Liver (tissue), 9 donors: ENCODE results near the gene NXPH3. TPM values are rescaled to one million over a fixed set of nuclear protein-coding genes. Genes with fewer than 3 reads are reported as not detected.

Experiments used
- DNase-seq: peaks from one replicate; pipeline ENCODE4 v3.0.0-alpha.2; 2017; ENCODE audit warnings: low spot score
- H3K27ac ChIP-seq, 2 donors: one replicate each; pipeline ENCODE4 v1.7.0; 2013; ENCODE audit warnings: inconsistent platforms in 2 of 2, low read length in 2 of 2, control low read depth in 1 of 2, low read depth in 1 of 2, mild to moderate bottlenecking in 1 of 2
- H3K27me3 ChIP-seq, 4 donors: one replicate each; pipeline versions ENCODE4 v1.6.1 to v1.7.0; 2013; ENCODE audit warnings: low read length in 3 of 4, inconsistent platforms in 1 of 4, mild to moderate bottlenecking in 1 of 4, moderate library complexity in 1 of 4; ENCODE audit not compliant: control insufficient read depth in 4 of 4, insufficient read depth in 4 of 4
- H3K36me3 ChIP-seq, 4 donors: one replicate each; pipeline versions ENCODE4 v1.6.1 to v1.7.0; 2013; ENCODE audit warnings: low read length in 3 of 4, mild to moderate bottlenecking in 3 of 4, low read depth in 1 of 4, moderate library complexity in 1 of 4; ENCODE audit not compliant: control insufficient read depth in 4 of 4, insufficient read depth in 3 of 4
- H3K4me1 ChIP-seq, 4 donors: one replicate each; pipeline versions ENCODE4 v1.6.1 to v1.7.0; 2013; ENCODE audit warnings: low read length in 3 of 4, mild to moderate bottlenecking in 3 of 4, moderate library complexity in 1 of 4; ENCODE audit not compliant: control insufficient read depth in 4 of 4, insufficient read depth in 4 of 4
- H3K4me3 ChIP-seq, 3 donors: one replicate each; pipeline versions ENCODE4 v1.6.1 to v1.7.0; 2013; ENCODE audit warnings: low read length in 3 of 3, control low read depth in 1 of 3, low read depth in 1 of 3, mild to moderate bottlenecking in 1 of 3
- H3K9ac ChIP-seq, 2 donors: one replicate each; pipeline ENCODE4 v1.7.0; 2013; ENCODE audit warnings: low read length in 2 of 2, mild to moderate bottlenecking in 2 of 2, moderate library complexity in 2 of 2, control low read depth in 1 of 2, low read depth in 1 of 2
- H3K9me3 ChIP-seq, 4 donors: one replicate each; pipeline versions ENCODE4 v1.6.1 to v1.7.0; 2013; ENCODE audit warnings: low read length in 3 of 4; ENCODE audit not compliant: control insufficient read depth in 4 of 4
- ATF3 ChIP-seq: IDR thresholded peaks from 2 replicates; pipeline ENCODE4 v1.6.1; 2016; ENCODE audit warnings: antibody characterized with exemption
- CTCF ChIP-seq: fragments of 150-350 bp; IDR thresholded peaks from 2 replicates; pipeline ENCODE4 v1.5.1; 2017; ENCODE audit warnings: improper control_type of control experiment, low read depth, low read length; ENCODE audit not compliant: missing input control
- EGR1 ChIP-seq, 2 donors: IDR thresholded peaks; 2 replicates each; pipeline ENCODE4 v1.6.1; 2016 to 2018; ENCODE audit warnings: antibody characterized with exemption in 2 of 2, low read depth in 2 of 2
- FOXA2 ChIP-seq: IDR thresholded peaks from 2 replicates; pipeline ENCODE4 v1.6.1; 2016; ENCODE audit warnings: antibody characterized with exemption
- GABPA ChIP-seq, 2 donors: IDR thresholded peaks in 1 of 2; conservative IDR thresholded peaks in 1 of 2; 2 replicates each; pipeline ENCODE4 v1.6.1; 2016; ENCODE audit warnings: antibody characterized with exemption in 2 of 2, mild to moderate bottlenecking in 1 of 2, moderate library complexity in 1 of 2
- HNF4A ChIP-seq, 2 donors: conservative IDR thresholded peaks; 2 replicates each; pipeline ENCODE4 v1.6.1; 2016; ENCODE audit warnings: antibody characterized with exemption in 2 of 2, mild to moderate bottlenecking in 2 of 2
- HNF4G ChIP-seq: IDR thresholded peaks from 2 replicates; pipeline ENCODE4 v1.6.1; 2016; ENCODE audit warnings: antibody characterized with exemption
- JUND ChIP-seq, 2 donors: IDR thresholded peaks; 2 replicates each; pipeline ENCODE4 v1.6.1; 2016; ENCODE audit warnings: antibody characterized with exemption in 2 of 2
- MAX ChIP-seq: IDR thresholded peaks from 2 replicates; pipeline ENCODE4 v1.6.1; 2016; ENCODE audit warnings: antibody characterized with exemption
- NR2F2 ChIP-seq: IDR thresholded peaks from 2 replicates; pipeline ENCODE4 v1.6.1; 2016; ENCODE audit warnings: antibody characterized with exemption
- RAD21 ChIP-seq, 2 donors: IDR thresholded peaks; 2 replicates each; pipeline ENCODE4 v1.6.1; 2016; ENCODE audit warnings: antibody characterized with exemption in 2 of 2, mild to moderate bottlenecking in 2 of 2
- REST ChIP-seq: IDR thresholded peaks from 2 replicates; pipeline ENCODE4 v1.6.1; 2016; ENCODE audit warnings: antibody characterized with exemption, mild to moderate bottlenecking
- RXRA ChIP-seq, 2 donors: IDR thresholded peaks; 2 replicates each; pipeline ENCODE4 v1.6.1; 2017 to 2018; ENCODE audit warnings: antibody characterized with exemption in 2 of 2, mild to moderate bottlenecking in 1 of 2
- SP1 ChIP-seq: IDR thresholded peaks from 2 replicates; pipeline ENCODE4 v1.6.1; 2018; ENCODE audit warnings: antibody characterized with exemption, mild to moderate bottlenecking
- TAF1 ChIP-seq: conservative IDR thresholded peaks from 2 replicates; pipeline ENCODE4 v1.6.1; 2016; ENCODE audit warnings: antibody characterized with exemption, mild to moderate bottlenecking
- YY1 ChIP-seq: IDR thresholded peaks from 2 replicates; pipeline ENCODE4 v1.6.1; 2016; ENCODE audit warnings: antibody characterized with exemption, mild to moderate bottlenecking
- WGBS: extraction: QIAGEN DNeasy Blood & Tissue Kit; methylation state at CpG from one replicate; pipeline ENCODE4 v1.1.7; 2013; 5-methylcytosine and 5-hydroxymethylcytosine counted together
- polyA plus RNA-seq, 2 donors: library from polyadenylated mRNA; stranded (reverse) in 1 of 2; unstranded in 1 of 2; fragments of 200-250 nt in 1 of 2; fragments of >200 nt in 1 of 2; fragmentation: Nextera tagmentation in 1 of 2; extraction: Ambion mirVana in 1 of 2; gene quantifications; one replicate each; pipeline versions ENCODE4 v1.2.1 to v1.2.3, GENCODE V29; 2013 to 2015
- total RNA-seq, 2 donors: library from RNA; depleted of rRNA; stranded (reverse); fragments of >200 nt; gene quantifications; one replicate each; pipeline ENCODE4 v1.2.3, GENCODE V29; 2014
- TF ChIP-seq, protein P1 (sequence below): IDR thresholded peaks from 2 replicates; pipeline ENCODE4 v1.6.1; 2016; ENCODE audit warnings: antibody characterized with exemption
- donor health status: healthy.
- donor health status: healthy.
- donor health status: healthy.
- donor health status: healthy.
- donor health status: healthy.

Gene NXPH3
- total and polyA plus RNA-seq, 4 donors: 0.17 to 0.22 TPM; not detected in 2

- H3K27me3 ChIP-seq: no peaks in the 10 kb centered on the region
- 75% methylated on average over 3 of the region's 3 CpGs for WGBS
- H3K36me3 ChIP-seq: peaks cover 9 to 58% (median 49%) of the 10 kb centered on the region in 4 donors
- no peak overlapping the region for H3K4me3 ChIP-seq
- H3K9me3 ChIP-seq: no peaks in the 10 kb centered on the region
- no peak for TF ChIP-seq MAX
- TF ChIP-seq FOXA2: no peak
- no peak for TF ChIP-seq HNF4G
- TF ChIP-seq EGR1 (IDR thresholded peaks at IDR 0.05; ENCODE audit: low read depth in 2 of 2): no peak
- TF ChIP-seq SP1: no peak
- no peak for TF ChIP-seq TAF1
- no peak for TF ChIP-seq GABPA (IDR thresholded peaks at IDR 0.05 in 1 of 2, conservative IDR thresholded peaks at IDR 0.05 in 1 of 2)
- TF ChIP-seq RAD21 (IDR thresholded peaks at IDR 0.05): no peak
- no peak for TF ChIP-seq REST
- no peak for TF ChIP-seq ATF3
- no peak for TF ChIP-seq CTCF
- TF ChIP-seq YY1: no peak
- TF ChIP-seq HNF4A (conservative IDR thresholded peaks at IDR 0.05): no peak
- DNase-seq: no peak
- H3K9ac ChIP-seq: no peak overlapping the region
- peaks cover 0 to 2% (median 0%) of the 10 kb centered on the region in 4 donors for H3K4me1 ChIP-seq
- no peak overlapping the region for H3K27ac ChIP-seq
These were observed 27.6 kb downstream of the NXPH3 start for GRCh38 chr17:49603238-49603637.

- no peak for TF ChIP-seq JUND (IDR thresholded peaks at IDR 0.05)
- no peak for TF ChIP-seq HNF4A (conservative IDR thresholded peaks at IDR 0.05)
- TF ChIP-seq REST: no peak
- TF ChIP-seq, protein P1, sequence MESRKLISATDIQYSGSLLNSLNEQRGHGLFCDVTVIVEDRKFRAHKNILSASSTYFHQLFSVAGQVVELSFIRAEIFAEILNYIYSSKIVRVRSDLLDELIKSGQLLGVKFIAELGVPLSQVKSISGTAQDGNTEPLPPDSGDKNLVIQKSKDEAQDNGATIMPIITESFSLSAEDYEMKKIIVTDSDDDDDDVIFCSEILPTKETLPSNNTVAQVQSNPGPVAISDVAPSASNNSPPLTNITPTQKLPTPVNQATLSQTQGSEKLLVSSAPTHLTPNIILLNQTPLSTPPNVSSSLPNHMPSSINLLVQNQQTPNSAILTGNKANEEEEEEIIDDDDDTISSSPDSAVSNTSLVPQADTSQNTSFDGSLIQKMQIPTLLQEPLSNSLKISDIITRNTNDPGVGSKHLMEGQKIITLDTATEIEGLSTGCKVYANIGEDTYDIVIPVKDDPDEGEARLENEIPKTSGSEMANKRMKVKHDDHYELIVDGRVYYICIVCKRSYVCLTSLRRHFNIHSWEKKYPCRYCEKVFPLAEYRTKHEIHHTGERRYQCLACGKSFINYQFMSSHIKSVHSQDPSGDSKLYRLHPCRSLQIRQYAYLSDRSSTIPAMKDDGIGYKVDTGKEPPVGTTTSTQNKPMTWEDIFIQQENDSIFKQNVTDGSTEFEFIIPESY: no peak
- no peak for TF ChIP-seq SP1
- no peak for TF ChIP-seq RXRA (IDR thresholded peaks at IDR 0.05)
- no peak for TF ChIP-seq MAX
- no peak for TF ChIP-seq GABPA (IDR thresholded peaks at IDR 0.05 in 1 of 2, conservative IDR thresholded peaks at IDR 0.05 in 1 of 2)
- no peak for TF ChIP-seq ATF3
- no peak for TF ChIP-seq TAF1
- no peak for TF ChIP-seq NR2F2
- TF ChIP-seq EGR1 (IDR thresholded peaks at IDR 0.05; ENCODE audit: low read depth in 2 of 2): no peak
- no peak for TF ChIP-seq HNF4G
- 86% methylated on average over 2 of the region's 2 CpGs for WGBS
- no peaks in the 10 kb centered on the region for H3K27me3 ChIP-seq
- H3K36me3 ChIP-seq: peaks cover 9 to 56% (median 45%) of the 10 kb centered on the region in 4 donors
- H3K4me3 ChIP-seq: no peak overlapping the region
- no peak overlapping the region for H3K27ac ChIP-seq
- DNase-seq: no peak
- no peak overlapping the region for H3K9ac ChIP-seq
- H3K4me1 ChIP-seq: no peaks in the 10 kb centered on the region
- H3K9me3 ChIP-seq: no peaks in the 10 kb centered on the region
These were observed 28.0 kb downstream of the NXPH3 start for GRCh38 chr17:49603720-49604119.
